AG09309 (cell line): ENCODE measurements around the gene C1QTNF2.

Experiments used
- DNase-seq: peaks from one replicate; pipeline ENCODE4 v3.0.0-alpha.2; 2010; ENCODE audit warnings: low read depth
- H3K4me3 ChIP-seq: 2 replicates; pipeline ENCODE4 v1.5.1; 2011; ENCODE audit warnings: mild to moderate bottlenecking, low read depth, low read length, moderate library complexity; ENCODE audit not compliant: control insufficient read depth
- CTCF ChIP-seq: IDR thresholded peaks from 2 replicates; pipeline ENCODE4 v1.5.1; 2011; ENCODE audit warnings: mild to moderate bottlenecking, low read depth, low read length, inconsistent platforms; ENCODE audit not compliant: insufficient read depth, control insufficient read depth; ENCODE audit errors: missing control alignments

C1QTNF2 gene

GRCh38 chr5:160375166-160375565 is 4.7 kb upstream of the C1QTNF2 start:
- no peak for DNase-seq
- no peak for TF ChIP-seq CTCF

GRCh38 chr5:160371294-160371693 is 868 bp upstream of the C1QTNF2 start:
- no peak for DNase-seq
- TF ChIP-seq CTCF = no peak
- H3K4me3 ChIP-seq = no peak overlapping the region

More at GRCh38 chr5:160375166-160375565, 4.7 kb upstream of the C1QTNF2 start:
- no peak overlapping the region for H3K4me3 ChIP-seq

GRCh38 chr5:160370713-160371034 is 248 bp upstream of the C1QTNF2 start:
- TF ChIP-seq CTCF = no peak
- H3K4me3 ChIP-seq = peak overlapping the region; percentile 45
- no peak for DNase-seq

GRCh38 chr5:160367885-160368284 is 2.5 kb downstream of the C1QTNF2 start:
- no peak for TF ChIP-seq CTCF
- H3K4me3 ChIP-seq = no peak overlapping the region

GRCh38 chr5:160367261-160367660 is 3.2 kb downstream of the C1QTNF2 start:
- no peak overlapping the region for H3K4me3 ChIP-seq
- TF ChIP-seq CTCF = no peak

More at GRCh38 chr5:160367885-160368284, 2.5 kb downstream of the C1QTNF2 start:
- no peak for DNase-seq

GRCh38 chr5:160366230-160366629 is 4.2 kb downstream of the C1QTNF2 start:
- DNase-seq = no peak
- TF ChIP-seq CTCF = no peak
- H3K4me3 ChIP-seq = no peak overlapping the region

More at GRCh38 chr5:160367261-160367660, 3.2 kb downstream of the C1QTNF2 start:
- no peak for DNase-seq
